Nephron progenitor cell (in vitro differentiated cells): ENCODE results near the gene TMEM198.
A peak's percentile ranks its signal among the peaks of the same experiment; 100 is the strongest.

Source experiments
- DNase-seq: peaks from one replicate; pipeline ENCODE4 v3.0.0; 2021
- H3K27ac Mint-ChIP-seq: 2 replicates; pipeline ENCODE4 v1.8.0; 2021; ENCODE audit warnings: mild to moderate bottlenecking, moderate library complexity, mixed read lengths
- H3K27me3 Mint-ChIP-seq: 2 replicates; pipeline ENCODE4 v1.8.0; 2021; ENCODE audit warnings: mild to moderate bottlenecking, low read depth, mixed read lengths; ENCODE audit not compliant: poor library complexity
- H3K36me3 Mint-ChIP-seq: 2 replicates; pipeline ENCODE4 v1.8.0; 2021; ENCODE audit warnings: low read depth, mixed read lengths
- H3K4me1 Mint-ChIP-seq: 2 replicates; pipeline ENCODE4 v1.8.0; 2021; ENCODE audit warnings: mixed read lengths
- H3K4me3 Mint-ChIP-seq: 2 replicates; pipeline ENCODE4 v1.8.0; 2021; ENCODE audit warnings: mild to moderate bottlenecking, moderate library complexity, mixed read lengths
- H3K9me3 Mint-ChIP-seq: 2 replicates; pipeline ENCODE4 v1.8.0; 2021; ENCODE audit warnings: mild to moderate bottlenecking, moderate library complexity, mixed read lengths
- CTCF ChIP-seq: fragments of 200-600 bp; sonication (generic); IDR thresholded peaks from 2 replicates; pipeline ENCODE4 v1.5.0; 2021; ENCODE audit warnings: antibody characterized with exemption

Gene TMEM198

GRCh38 chr2:219567131-219567530 is 23.3 kb downstream of the TMEM198 start:
- TF ChIP-seq CTCF: no peak
- Mint-ChIP-seq H3K36me3 (peaks cover 67% of the 10 kb centered on the region), H3K9me3 (no peaks in the 10 kb centered on the region), H3K4me3 (no peak overlapping the region), H3K4me1 (peaks cover 40% of the 10 kb centered on the region), H3K27ac (no peak overlapping the region), H3K27me3 (peaks cover 3% of the 10 kb centered on the region)
- DNase-seq: no peak

GRCh38 chr2:219567791-219568361 is 24.0 kb downstream of the TMEM198 start:
- no peak for TF ChIP-seq CTCF
- no peaks in the 10 kb centered on the region for H3K9me3 Mint-ChIP-seq
- peak overlapping the region; percentile 54 for H3K27ac Mint-ChIP-seq
- H3K4me1 Mint-ChIP-seq: peaks cover 34% of the 10 kb centered on the region
- no peak for DNase-seq
- no peak overlapping the region for H3K4me3 Mint-ChIP-seq
- H3K27me3 Mint-ChIP-seq: peaks cover 4% of the 10 kb centered on the region
- H3K36me3 Mint-ChIP-seq: peaks cover 60% of the 10 kb centered on the region

- Mint-ChIP-seq H3K27ac (peak overlapping the region; percentile 64), H3K4me3 (peak overlapping the region; percentile 78)
- no peak for TF ChIP-seq CTCF
These were observed 25.2 kb downstream of the TMEM198 start for GRCh38 chr2:219569041-219569440.

GRCh38 chr2:219569635-219570034 is 25.8 kb downstream of the TMEM198 start:
- Mint-ChIP-seq H3K27me3 (peaks cover 5% of the 10 kb centered on the region), H3K36me3 (peaks cover 42% of the 10 kb centered on the region), H3K9me3 (no peaks in the 10 kb centered on the region), H3K4me3 (peak overlapping the region; percentile 78), H3K27ac (no peak overlapping the region), H3K4me1 (peaks cover 37% of the 10 kb centered on the region)
- no peak for TF ChIP-seq CTCF
- no peak for DNase-seq

More at GRCh38 chr2:219569041-219569440, 25.2 kb downstream of the TMEM198 start:
- no peaks in the 10 kb centered on the region for H3K9me3 Mint-ChIP-seq
- peak; percentile 45 for DNase-seq
- H3K36me3 Mint-ChIP-seq: peaks cover 48% of the 10 kb centered on the region
- peaks cover 37% of the 10 kb centered on the region for H3K4me1 Mint-ChIP-seq
- peaks cover 5% of the 10 kb centered on the region for H3K27me3 Mint-ChIP-seq

- Mint-ChIP-seq H3K27ac (no peak overlapping the region), H3K4me1 (peaks cover 40% of the 10 kb centered on the region), H3K36me3 (peaks cover 35% of the 10 kb centered on the region), H3K4me3 (peak overlapping the region; percentile 78), H3K9me3 (no peaks in the 10 kb centered on the region), H3K27me3 (peaks cover 6% of the 10 kb centered on the region)
- no peak for TF ChIP-seq CTCF
- peak; percentile 44 for DNase-seq
These were observed 26.5 kb downstream of the TMEM198 start for GRCh38 chr2:219570194-219570923.

GRCh38 chr2:219570924-219571310 is 27.1 kb downstream of the TMEM198 start:
- Mint-ChIP-seq H3K27ac (no peak overlapping the region), H3K4me3 (peak overlapping the region; percentile 61)

More at GRCh38 chr2:219570924-219571310, 27.1 kb downstream of the TMEM198 start:
- TF ChIP-seq CTCF: no peak
- DNase-seq: peak; percentile 50
- Mint-ChIP-seq H3K27me3 (peaks cover 11% of the 10 kb centered on the region), H3K36me3 (peaks cover 31% of the 10 kb centered on the region), H3K4me1 (peaks cover 46% of the 10 kb centered on the region), H3K9me3 (no peaks in the 10 kb centered on the region)
